Kasumi-1 (cell line): ENCODE results near the gene TNFRSF1A.
A peak's percentile ranks its signal among the peaks of the same experiment; 100 is the strongest.
"Not testable (repeated sequence)": the region's sequence is repeated elsewhere in the genome, so short reads cannot be mapped to it uniquely, and the experiment has no call there.

ENCODE experiments used
- DNase-seq, 2 experiments: peaks; one replicate each; lab custom pipeline; 2025; lab: John Stamatoyannopoulos, UW

Gene TNFRSF1A

GRCh38 chr12:6355491-6356373 lies 13.9 kb upstream of the TNFRSF1A start:
- DNase-seq, result no peak

- no peak for DNase-seq
Measured at GRCh38 chr12:6354495-6355393, 12.9 kb upstream of the TNFRSF1A start.

- DNase-seq, result no peak
Measured at GRCh38 chr12:6352193-6353173, 10.6 kb upstream of the TNFRSF1A start.

- DNase-seq, result no peak
Measured at GRCh38 chr12:6351622-6352021, 9.7 kb upstream of the TNFRSF1A start.

GRCh38 chr12:6347367-6348338 lies 5.8 kb upstream of the TNFRSF1A start:
- peak; percentile 84 to 88 for DNase-seq

GRCh38 chr12:6346942-6347341 lies 5.1 kb upstream of the TNFRSF1A start:
- no peak for DNase-seq

GRCh38 chr12:6346235-6346832 lies 4.5 kb upstream of the TNFRSF1A start:
- no peak for DNase-seq

- no peak for DNase-seq
Measured at GRCh38 chr12:6345319-6346091, 3.6 kb upstream of the TNFRSF1A start.

- not testable (repeated sequence) for DNase-seq
Measured at GRCh38 chr12:6344101-6344660, 2.3 kb upstream of the TNFRSF1A start.

GRCh38 chr12:6343518-6343917 lies 1.6 kb upstream of the TNFRSF1A start:
- DNase-seq, result no peak

- no peak for DNase-seq
Measured at GRCh38 chr12:6342140-6342889, 439 bp upstream of the TNFRSF1A start.

GRCh38 chr12:6340745-6341416 lies 995 bp downstream of the TNFRSF1A start:
- DNase-seq, result no peak

GRCh38 chr12:6340032-6340638 lies 1.7 kb downstream of the TNFRSF1A start:
- DNase-seq, result no peak

- DNase-seq, result no peak
Measured at GRCh38 chr12:6338955-6339354, 2.9 kb downstream of the TNFRSF1A start.

- DNase-seq, result not testable (repeated sequence)
Measured at GRCh38 chr12:6338536-6338935, 3.3 kb downstream of the TNFRSF1A start.

- no peak for DNase-seq
Measured at GRCh38 chr12:6337958-6338433, 3.9 kb downstream of the TNFRSF1A start.
